Type B pancreatic cell (in vitro differentiated cells): ENCODE data around the gene NOX5. TPM values are rescaled to one million over a fixed set of nuclear protein-coding genes. Genes with fewer than 3 reads are reported as not detected.

Experiments used
- DNase-seq: peaks from one replicate; pipeline ENCODE4 v3.0.0; 2021; ENCODE audit warnings: mixed read lengths; ENCODE audit not compliant: unreplicated experiment; ENCODE audit errors: extremely low spot score
- H3K27ac Mint-ChIP-seq: 2 replicates; pipeline ENCODE4 v1.8.0; 2021; ENCODE audit warnings: mild to moderate bottlenecking, mixed read lengths
- H3K27me3 Mint-ChIP-seq: 2 replicates; pipeline ENCODE4 v1.8.0; 2021; ENCODE audit warnings: mixed read lengths
- H3K36me3 Mint-ChIP-seq: 2 replicates; pipeline ENCODE4 v1.8.0; 2021; ENCODE audit warnings: mixed read lengths
- H3K4me1 Mint-ChIP-seq: one replicate; pipeline ENCODE4 v1.8.0; 2021; ENCODE audit warnings: mixed read lengths; ENCODE audit not compliant: unreplicated experiment
- H3K4me3 Mint-ChIP-seq: 2 replicates; pipeline ENCODE4 v1.8.0; 2021; ENCODE audit warnings: mild to moderate bottlenecking, mixed read lengths
- H3K9me3 Mint-ChIP-seq: 2 replicates; pipeline ENCODE4 v1.8.0; 2021; ENCODE audit warnings: mixed read lengths
- CTCF ChIP-seq: fragments of 200-600 bp; sonication (generic); conservative IDR thresholded peaks from 2 replicates; pipeline ENCODE4 v1.5.0; 2021; ENCODE audit warnings: antibody characterized with exemption, mild to moderate bottlenecking
- total RNA-seq: library from RNA; stranded (reverse); gene quantifications from 2 replicates; pipeline ENCODE4 v1.2.1, GENCODE V29; 2021; ENCODE audit warnings: low replicate concordance

NOX5 gene
- total RNA-seq, 1 donor from 2014 or later = not detected

GRCh38 chr15:69096196-69096595 lies 81.7 kb downstream of the NOX5 start:
- TF ChIP-seq CTCF = no peak
- H3K27ac Mint-ChIP-seq = no peak overlapping the region
- no peaks in the 10 kb centered on the region for H3K9me3 Mint-ChIP-seq
- no peaks in the 10 kb centered on the region for H3K27me3 Mint-ChIP-seq
- no peak overlapping the region for H3K4me3 Mint-ChIP-seq
- peaks cover 48% of the 10 kb centered on the region for H3K4me1 Mint-ChIP-seq
- no peak for DNase-seq
- H3K36me3 Mint-ChIP-seq = no peaks in the 10 kb centered on the region

GRCh38 chr15:69096626-69097025 lies 82.1 kb downstream of the NOX5 start:
- TF ChIP-seq CTCF = no peak
- H3K4me1 Mint-ChIP-seq = peaks cover 47% of the 10 kb centered on the region
- H3K9me3 Mint-ChIP-seq = no peaks in the 10 kb centered on the region
- H3K36me3 Mint-ChIP-seq = no peaks in the 10 kb centered on the region
- no peak overlapping the region for H3K27ac Mint-ChIP-seq
- no peak overlapping the region for H3K4me3 Mint-ChIP-seq
- no peaks in the 10 kb centered on the region for H3K27me3 Mint-ChIP-seq
- no peak for DNase-seq

- H3K4me3 Mint-ChIP-seq = no peak overlapping the region
- no peak overlapping the region for H3K27ac Mint-ChIP-seq
- H3K9me3 Mint-ChIP-seq = peaks cover 7% of the 10 kb centered on the region
Measured at GRCh38 chr15:69098771-69099170, 84.3 kb downstream of the NOX5 start.

GRCh38 chr15:69099941-69100340 lies 85.4 kb downstream of the NOX5 start:
- TF ChIP-seq CTCF = no peak
- Mint-ChIP-seq H3K27me3 (no peaks in the 10 kb centered on the region), H3K36me3 (no peaks in the 10 kb centered on the region), H3K4me1 (peaks cover 29% of the 10 kb centered on the region), H3K4me3 (no peak overlapping the region), H3K9me3 (peaks cover 7% of the 10 kb centered on the region), H3K27ac (no peak overlapping the region)
- no peak for DNase-seq

More at GRCh38 chr15:69098771-69099170, 84.3 kb downstream of the NOX5 start:
- Mint-ChIP-seq H3K36me3 (no peaks in the 10 kb centered on the region), H3K4me1 (peaks cover 39% of the 10 kb centered on the region), H3K27me3 (no peaks in the 10 kb centered on the region)
- DNase-seq = no peak
- TF ChIP-seq CTCF = no peak

GRCh38 chr15:69100821-69101220 lies 86.3 kb downstream of the NOX5 start:
- H3K36me3 Mint-ChIP-seq = no peaks in the 10 kb centered on the region
- peaks cover 20% of the 10 kb centered on the region for H3K4me1 Mint-ChIP-seq
- TF ChIP-seq CTCF = no peak
- no peaks in the 10 kb centered on the region for H3K27me3 Mint-ChIP-seq
- no peak for DNase-seq
- peaks cover 7% of the 10 kb centered on the region for H3K9me3 Mint-ChIP-seq
- no peak overlapping the region for H3K4me3 Mint-ChIP-seq
- no peak overlapping the region for H3K27ac Mint-ChIP-seq
